ENCODE data around the gene DCST2.

The DCST2 gene

DNA sequence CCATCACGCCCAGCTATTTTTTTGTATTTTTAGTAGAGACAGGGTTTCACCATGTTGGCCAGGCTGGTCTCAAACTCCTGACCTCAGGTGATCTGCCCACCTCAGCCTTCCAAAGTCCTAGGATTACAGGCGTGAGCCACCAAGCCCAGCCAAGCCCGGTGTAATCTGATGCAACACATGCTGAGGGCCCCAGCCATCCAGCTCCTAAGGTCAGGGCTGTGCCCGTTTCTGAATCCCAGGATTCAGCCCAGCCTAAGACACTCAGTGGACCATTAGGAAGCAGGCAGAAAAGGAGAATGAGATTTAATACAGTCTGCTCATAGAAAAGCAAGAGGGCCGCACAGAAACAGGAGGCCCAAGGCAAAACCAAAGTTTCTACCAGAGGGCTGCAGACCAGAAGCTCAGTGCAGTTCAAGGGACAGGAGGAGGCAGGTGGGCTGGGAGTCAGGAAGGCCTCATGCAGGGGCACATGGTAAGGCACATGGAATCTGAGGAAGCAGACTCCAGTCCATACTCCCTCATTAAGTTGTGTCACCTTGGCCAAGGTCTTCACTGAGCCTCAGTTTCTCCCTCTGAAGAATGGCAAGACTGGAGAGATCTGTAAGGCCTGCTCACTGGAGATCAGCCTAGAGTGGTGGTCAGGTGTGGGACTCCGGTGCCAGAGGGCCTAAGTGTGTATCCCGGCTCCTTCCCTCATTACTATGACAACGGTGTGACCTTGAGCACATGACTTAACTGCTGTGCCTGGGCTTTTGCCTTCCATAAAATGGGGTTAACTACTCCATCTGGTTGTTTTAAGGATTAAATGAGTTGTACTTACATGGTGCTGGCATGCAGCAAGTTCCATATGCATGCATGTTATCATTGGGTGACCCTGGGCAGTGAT, 15.1 kb upstream of the DCST2 start:
- FAIRE-seq = no peak

DNA sequence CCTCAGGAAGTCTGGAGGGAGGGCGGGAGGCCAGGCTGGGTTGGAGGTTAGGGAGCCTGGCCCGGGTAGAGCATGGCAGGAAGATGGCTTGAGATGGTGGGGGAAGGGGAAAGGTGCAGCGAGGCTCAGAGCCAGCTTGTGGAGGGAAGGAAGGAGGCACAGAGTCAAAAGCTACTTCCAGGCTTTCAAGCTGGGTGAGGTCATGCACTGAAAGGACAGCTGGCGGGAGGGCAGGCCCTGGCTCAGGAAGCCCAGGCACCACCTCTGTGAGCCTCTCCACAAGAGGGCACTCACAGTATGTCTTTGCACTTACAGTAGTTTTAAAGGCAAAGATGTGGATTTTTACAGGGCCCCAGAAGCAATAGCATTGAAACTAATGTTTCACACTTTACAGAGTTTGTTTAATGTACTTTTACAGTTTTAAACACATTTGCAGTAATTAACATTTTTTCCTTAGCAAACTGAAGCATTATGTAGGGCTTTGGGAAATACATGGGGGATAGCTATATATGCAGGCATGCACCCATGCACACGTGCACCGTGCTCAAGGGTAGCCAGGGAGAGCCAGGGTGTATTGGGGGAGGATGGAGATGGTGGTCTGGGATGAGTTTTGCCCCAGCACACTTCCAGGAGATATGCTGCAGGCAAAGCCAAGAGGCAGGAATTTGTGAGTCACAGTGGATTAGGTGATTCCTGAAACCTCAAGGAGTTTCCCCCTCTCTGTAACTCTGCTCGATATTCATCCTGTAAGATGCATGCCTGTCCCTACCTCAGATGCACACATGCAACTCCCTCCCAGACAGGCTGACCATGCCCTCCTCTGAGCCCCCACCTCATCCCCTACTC, 11.5 kb upstream of the DCST2 start:
- no peak for FAIRE-seq

DNA sequence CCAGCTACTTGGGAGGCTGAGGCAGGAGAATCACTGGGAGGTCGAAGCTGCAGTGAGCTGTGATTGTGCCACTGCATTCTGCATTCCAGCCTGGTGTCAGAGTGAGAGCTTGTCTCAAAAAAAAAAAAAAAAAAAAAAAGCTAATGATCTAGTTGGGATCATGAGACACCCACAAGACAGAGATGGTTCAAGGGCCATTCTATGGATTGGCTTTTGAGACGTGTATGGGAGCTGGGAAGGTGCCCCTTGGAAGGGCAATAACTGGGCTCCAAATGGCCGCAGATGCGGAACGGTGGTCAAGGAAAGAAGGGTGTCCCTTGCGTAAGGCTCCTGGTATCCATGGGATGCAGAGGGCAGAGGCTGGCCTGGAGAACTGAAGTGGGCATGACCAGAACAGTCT, 10.8 kb upstream of the DCST2 start:
- FAIRE-seq = no peak

DNA sequence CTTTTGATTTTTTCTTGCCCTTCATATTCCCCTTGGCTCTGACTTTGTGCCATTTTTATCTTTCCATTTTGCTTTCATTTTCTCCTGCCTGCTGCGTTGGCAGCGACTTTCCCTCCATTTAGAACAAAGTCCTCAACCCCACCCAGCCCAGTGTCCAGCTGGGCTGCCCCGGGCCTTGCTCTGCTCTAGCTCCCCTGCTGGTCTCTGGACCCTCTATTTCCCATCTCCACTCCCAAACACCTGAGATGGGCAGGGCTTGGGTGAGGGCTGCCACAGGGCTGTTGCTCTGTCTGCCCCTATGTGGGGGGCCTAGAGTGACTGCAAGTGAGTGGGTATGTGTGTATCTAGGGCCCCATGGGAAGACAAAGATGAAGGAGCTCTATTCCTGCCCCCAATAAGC, 10.2 kb upstream of the DCST2 start:
- FAIRE-seq = no peak

DNA sequence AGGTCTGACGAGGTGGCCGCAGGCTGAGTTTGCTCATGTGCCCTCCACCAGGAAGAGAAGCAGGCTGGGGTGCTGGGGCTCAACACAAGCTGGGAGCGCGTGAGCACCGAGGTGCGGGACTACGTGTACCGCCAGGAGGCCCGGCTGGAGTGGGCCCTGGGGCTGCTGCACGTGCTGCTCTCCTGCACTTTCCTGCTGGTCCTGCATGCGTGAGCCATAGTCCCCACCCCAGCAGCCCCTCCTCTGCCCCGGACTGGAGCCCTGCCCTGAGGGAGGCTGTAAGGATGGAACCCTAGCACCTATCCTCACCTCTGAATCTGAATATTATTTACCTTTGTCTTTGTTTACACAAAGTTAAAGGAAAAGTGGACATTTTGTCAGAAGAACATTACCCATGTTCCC, 9.7 kb upstream of the DCST2 start:
- no peak for FAIRE-seq

DNA sequence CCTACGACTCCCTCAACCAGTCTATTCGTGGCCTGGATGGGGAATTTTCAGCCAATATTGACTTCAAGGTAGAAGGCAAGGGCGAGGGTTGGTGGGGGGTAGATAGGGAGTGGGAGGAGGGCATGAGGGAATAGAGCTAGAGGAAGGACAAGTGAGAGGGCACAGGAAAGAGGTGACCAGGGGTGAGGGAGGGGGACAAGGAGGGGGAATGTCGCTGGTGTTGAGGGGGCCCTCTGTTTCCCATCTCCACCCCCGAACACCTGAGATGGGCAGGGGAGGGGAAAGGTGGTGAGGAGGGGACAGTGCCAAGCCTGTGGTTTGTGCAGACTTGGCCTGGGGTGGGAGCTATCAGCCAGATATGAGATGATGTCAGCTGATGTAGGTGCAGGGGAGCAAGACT, 9.2 kb upstream of the DCST2 start:
- no peak for FAIRE-seq

DNA sequence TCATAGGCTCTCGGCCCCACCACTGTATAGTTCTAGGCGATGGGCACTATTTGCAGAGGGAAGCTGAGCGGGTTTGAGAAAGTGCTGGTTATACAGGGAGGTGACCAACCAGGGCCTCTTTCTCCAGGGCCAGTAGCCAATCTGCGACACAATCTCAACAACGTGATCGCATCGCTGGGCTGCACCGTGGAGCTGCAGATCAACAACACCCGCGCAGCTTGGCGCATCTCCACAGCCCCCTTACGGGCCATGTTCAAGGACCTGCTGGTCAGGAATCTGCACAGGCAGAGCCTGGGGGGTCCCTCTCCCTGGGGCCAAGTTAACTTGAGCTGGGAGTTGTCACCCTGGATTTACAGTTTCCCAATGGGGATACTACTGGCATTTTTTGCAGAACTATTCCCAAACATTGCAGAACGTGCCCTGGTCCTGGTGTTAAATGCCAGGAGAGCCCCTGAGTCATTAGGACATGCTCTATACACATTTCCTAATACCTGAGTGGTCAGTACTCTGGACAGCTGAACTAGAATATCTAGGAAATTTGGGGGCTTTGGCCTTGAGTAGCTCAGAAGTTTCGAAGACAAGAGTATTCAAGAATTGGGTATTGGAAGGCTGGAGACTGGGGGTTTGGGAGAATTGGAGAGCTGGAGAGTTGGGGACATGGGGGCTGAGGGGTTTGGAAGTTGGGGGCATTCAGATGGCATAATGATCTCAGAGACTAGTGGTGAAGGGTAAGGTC, 6.9 kb upstream of the DCST2 start:
- FAIRE-seq = no peak

DNA sequence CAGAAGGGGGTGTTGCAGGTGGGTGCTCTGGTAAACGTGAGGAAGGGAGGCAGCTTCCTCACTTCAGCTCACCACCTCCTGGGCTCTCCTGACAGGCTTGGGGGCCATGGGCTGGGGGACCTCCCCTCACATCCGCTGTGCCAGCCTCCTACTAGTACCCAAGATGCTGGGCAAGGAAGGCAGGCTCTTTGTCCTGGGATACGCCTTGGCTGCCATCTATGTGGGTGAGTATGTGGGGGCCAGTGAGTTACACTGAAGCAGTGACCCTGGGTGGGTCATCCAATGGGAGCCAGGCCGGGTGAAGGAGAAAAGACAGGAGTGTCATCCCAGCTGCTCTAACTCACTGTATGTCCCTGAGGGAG, 5.7 kb upstream of the DCST2 start:
- no peak for FAIRE-seq

DNA sequence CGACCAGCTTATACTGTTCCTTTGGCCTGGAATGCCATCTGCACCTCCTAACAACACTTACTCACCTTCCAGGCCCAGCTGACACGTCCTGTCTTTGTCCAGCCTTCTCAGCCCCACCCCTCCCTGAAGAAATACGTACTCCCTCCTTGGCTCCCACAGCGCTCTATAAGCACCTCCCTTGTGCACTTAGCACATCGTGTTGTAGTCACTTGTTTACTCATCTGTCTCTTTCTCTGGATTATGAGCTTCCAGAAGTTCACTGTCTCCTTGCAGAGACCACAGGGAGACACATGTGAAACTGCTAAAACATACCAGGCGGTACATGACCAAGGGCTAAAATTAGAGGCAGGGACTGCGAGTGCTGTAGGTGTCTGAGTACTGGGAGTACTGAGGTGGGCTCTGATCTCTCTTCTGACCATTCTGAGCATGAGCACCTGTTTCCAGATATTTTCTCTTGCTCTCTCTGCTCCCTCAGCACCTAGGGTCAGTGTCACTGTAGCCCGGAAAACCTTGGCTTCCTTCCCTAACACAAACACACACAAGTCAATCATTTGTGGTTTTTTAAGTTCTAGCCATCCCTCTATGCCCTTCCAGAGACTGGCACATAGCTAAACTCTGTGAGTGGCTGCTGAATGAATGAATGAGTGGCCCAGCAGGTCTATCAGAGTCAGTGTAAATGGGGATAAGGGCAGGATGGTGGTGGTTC, 5.2 kb upstream of the DCST2 start:
- no peak for FAIRE-seq

DNA sequence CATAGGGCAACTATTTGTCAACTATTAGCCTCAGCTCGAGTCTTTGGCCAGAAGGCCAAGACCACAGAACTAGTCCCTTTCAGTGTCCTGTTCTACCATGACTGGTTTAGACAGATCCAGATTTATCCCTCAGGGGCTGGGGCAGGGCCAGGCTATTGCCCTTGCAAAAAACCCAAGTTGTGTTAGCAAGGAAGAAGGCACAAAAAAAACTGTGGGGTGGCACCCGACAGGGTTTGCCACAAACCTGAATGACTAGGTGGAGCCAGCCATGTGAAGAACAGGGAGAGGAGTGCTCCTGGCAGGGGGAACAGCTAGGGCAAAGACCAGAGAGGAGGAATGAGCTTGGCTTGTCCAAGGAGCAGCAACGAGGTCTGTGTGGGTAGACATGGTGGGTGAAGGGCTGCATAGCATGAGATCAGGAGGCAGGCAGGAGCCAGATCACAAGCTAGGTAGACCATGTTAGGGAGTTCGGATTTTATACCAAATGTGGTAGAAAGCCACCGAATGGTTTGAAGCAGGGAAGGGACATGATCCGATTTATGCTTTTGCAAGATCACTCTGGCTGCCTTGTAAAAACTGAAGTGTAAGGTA, 4.4 kb upstream of the DCST2 start:
- FAIRE-seq = no peak

DNA sequence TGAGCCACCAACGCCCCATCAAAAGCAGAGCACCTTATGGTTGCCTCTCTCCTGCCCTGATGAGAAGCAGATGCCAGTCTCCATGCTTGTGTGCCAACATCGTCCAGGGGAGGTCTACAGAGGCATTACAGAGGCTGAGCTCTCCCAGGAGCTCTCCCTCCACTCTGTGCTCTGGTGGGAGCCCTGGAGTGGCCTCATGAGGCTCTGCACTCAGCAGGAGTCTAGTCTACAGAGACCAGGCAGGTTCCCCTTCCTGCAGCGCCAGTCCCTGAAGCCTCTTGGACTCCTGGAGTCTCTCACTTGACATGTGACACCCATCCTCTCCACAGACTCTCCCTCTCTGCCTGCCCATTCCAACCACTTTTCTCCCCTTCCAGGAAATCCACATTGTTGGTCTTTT, 3.5 kb upstream of the DCST2 start:
- FAIRE-seq = no peak

DNA sequence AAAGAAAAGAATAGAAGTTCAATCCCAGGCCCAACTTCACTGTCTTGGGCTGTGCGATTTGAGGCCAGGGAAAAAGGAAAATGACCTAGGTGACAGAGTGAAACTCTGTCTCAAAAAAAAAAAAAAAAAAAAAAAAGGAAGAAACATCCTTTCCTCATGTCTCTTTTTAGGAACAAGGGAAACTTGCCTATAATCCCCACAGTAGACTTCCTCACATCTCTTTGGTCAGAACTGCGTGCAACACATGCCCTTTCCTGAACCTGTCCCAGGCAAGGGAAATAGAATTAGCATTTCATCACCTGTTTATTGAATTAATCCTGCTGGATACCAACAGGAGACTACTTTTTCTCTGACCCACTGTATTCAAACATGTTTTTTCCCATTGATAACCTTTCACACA, 2.4 kb upstream of the DCST2 start:
- no peak for FAIRE-seq

DNA sequence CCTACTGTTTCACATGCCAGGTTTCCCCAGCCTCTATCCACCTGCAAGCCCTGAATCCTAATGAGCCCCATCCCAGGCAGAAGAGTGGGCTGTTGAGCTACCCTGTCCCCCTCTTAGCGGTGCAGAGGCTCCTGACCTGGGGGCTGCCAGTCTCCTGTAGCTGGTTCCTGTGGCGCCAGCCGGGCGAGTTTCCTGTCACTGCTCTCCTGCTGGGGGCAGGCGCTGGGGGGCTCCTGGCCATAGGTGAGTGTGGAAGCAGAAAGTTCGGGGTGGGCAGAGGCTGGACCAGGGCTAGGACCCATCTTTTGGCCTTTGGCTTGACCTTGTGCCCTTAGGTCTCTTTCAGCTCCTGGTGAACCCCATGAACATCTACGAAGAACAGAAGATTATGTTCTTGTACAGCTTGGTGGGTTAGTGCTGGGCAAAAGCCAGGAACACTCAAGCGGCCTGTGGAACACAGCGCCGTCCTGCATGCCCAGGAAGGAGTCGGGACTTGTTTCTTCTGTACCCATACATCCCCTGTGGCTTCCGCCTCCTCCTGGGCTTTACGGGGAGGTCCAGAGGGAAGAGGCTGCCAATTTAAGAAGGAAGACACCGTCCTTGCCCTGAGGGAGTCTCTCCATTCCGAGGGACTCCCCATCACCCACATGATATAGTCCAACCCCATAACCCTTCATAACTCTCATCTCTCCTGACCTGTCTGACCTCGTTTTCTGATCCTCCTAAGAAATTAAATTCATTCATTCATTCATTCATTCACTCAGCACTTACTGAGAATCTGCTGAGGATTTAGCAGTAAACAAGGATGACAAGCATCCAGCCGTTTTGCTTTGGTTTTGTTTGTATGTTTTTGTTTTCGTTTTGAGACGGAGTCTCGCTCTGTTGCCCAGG, 982 bp upstream of the DCST2 start:
- no peak for FAIRE-seq

DNA sequence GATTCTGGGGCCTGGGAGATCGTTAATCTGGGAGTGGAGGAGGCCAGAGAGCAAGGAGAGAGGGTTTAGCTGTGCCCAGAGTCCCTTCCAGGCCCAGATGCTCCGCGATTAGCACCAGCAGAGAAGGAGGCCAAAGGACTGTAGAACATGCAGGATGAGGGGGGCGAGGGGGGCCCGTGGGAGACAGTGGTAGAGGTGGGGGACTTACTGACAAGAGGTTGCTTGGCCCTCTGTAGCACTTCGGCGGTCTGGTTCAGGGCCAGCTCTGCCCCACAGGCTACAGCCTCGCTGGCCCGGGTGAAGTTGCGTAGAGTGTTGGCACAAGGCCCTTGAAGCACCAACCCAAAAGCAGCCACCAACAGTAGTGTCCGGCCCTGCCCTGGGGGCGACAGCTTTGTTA, 695 bp downstream of the DCST2 start:
- FAIRE-seq = no peak

DNA sequence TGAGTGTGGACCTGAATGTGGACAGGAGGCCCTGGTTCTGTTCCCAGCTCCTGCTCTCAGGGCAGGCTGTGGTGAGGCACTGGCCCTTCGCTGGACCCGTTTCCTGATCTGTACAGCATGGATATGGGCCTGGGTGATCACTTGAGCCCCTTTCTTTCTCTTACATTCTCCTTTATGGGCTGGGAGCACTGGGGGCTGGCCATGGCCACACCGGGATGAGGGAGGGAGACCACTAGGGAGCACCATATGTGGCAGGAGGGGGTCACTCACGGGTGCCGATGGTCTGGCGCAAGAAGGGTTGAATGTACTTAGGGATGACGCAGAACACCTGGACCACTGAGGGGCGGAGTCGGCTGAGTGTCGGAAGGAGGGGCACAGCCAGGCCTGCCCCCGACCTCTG, 2.7 kb downstream of the DCST2 start:
- no peak for FAIRE-seq

DNA sequence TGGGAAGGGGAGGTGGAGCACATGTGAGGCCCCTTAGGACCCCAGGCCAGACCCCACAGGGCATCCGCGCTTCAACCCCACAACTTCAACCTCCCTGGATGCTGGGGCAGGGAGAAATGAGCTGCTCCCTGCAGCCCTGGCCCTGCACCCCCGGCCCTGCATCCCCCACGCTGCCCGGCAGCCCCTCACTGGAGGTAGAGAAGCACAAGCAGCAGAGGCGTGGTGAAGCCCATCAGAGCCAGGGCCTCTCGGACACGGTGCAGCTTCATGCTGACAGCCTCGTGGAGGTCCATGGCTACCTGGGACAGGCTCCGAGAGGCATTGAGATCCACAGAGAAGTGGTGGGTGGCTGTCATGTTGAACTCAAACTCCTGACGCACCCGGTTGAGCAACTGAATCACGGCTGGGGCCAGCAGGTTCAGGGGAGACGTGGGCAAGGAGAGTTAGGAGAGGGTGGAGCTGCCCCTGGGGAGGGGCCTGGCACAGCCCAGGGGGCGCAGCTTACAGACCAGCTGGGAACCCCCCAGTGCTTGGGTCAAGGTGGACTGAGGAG, 3.3 kb downstream of the DCST2 start:
- no peak for FAIRE-seq

DNA sequence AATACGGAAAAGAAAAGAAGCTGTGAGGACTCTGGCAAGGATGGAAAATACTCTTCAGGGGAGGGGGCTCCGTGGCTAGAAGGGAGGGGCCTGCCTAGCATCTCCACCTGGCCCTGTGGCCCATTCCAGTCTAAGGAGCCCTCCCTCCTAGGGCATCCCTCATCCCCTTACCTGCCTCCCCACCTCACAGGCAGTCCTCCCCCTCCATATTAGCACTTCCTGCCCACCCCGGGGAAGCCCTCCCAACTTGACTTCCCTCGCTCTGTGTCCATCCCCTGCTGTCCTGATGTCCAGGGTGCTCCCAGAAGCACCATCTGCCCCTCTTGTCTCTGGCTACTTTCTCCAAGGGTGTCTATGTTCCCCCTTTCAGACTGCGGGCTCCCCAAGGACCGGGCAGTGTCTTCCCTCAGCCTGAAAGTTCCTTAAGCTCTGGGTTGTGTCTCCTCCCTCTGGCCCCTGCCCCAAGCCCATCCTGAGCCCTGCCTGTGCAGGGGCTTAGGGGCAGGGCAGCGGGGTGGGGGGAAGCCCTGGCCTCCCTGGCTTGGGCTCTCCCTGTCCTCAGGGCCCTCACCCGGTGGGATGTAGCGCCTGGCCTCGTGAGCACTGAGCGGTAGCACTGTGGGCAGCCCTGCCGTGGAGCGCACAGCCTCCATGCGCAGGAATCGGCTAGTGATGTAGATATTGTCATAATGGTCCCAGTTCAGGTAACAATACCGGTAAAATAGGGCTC, 3.9 kb downstream of the DCST2 start:
- no peak for FAIRE-seq

DNA sequence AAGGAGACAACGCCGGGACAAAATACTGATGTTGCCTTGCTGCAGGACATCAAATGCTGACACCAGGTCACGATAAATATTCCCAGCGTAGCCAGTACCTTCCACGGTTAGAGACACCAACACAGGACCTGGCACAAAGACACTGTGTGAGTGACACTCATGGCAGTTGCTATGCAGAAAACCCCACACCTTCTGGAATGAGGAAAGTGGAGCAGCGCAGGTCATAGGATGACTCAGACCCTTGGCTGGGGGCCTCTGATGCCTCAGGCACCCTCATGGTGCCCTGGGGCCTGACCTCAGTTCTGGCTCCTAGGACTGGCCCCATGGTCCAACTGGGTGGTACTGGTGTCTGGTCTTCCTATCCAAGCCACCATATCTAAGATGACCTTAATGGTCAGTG, 7.0 kb downstream of the DCST2 start:
- FAIRE-seq = no peak

DNA sequence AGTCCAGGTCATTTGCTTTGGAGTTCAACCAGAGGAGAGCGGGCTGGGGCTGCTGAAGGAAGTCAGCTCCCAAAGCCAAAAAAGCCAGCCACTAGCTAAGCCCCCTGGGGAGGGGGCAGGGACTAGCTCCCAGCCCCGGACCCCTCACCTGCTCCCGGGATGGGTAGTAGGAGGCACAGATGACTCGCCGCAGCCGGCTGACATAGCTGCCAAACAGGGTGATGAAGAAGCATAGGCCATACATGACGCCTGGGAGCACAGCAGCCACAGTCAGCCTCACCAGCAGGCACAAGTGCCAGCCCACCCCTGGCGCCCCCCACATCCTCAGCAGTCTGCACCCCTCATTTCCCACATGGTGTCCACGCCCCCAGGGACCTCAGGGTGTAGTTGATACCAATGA, 7.4 kb downstream of the DCST2 start:
- FAIRE-seq = no peak

DNA sequence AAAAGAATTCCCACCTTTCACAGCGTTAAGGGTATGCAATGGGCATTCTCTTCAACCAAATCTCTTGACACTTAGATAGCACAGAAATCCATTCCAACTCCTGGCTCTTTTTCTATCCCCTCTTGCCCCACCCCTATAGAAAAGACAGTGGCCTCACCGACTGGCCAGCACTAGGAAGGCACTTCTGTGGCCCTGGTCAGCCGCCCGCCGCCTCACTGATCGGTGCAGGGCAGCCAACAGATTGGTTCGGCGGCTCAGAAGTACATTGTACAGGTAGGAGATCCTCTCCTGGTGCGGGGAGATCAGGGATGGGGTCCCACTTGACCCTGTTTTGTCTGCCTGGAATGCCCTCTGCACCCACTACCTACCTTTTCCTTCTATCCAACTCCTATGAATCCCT, 9.3 kb downstream of the DCST2 start:
- FAIRE-seq = no peak
